ENCODE measurements around the gene MAP7D1.
A peak's percentile ranks its signal among the peaks of the same experiment; 100 is the strongest.

The MAP7D1 gene

DNA sequence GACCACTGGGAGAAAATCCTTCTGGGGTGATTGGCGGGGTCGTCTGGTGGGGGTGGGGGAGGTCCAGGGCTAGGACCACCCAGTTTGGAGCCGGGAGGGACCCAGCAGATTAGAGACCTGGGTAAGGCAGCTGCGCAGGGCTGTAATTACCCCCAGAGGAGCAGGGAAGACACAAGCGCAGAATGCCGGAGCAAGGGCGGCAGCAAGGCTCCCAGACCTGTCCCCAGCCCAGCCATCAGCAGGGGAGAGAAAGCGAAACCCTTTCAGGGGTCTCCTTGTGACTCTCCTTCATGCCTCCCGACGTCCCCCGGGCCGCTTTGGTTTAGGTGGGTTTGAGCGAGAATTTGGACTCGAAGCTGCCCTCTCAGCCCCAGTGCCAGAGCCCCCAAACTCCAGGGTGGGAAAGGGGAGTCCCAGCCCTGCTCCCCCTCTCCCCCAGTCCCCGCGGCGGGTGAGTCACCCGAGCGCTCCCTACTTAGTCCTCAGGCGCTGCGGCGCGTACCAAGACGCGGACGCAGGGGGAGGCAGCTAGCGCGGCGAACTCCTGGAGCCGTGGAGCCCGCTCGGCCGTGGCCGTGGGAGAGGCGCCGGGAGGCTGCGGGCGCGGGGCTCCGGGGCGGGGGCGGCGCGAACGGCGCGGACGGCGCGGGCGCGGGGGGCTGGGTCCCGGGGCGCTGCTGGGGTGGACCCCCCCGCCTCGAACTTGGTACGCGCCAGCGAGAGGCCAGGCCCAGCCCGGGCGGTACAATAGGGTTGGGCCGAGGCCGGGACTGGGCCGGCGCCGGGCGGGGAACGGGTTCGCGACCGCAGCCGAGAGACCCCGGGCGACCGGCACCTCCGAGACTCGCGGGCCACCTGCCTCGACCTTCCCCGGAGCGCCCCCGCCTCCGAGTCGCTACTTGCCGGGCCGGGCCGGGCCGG, at the start of gene MAP7D1:
Gene MAP7D1 (plus strand): TSS at position 753 of the 921 bp plus-strand sequence. CDS start 258 bp downstream, outside the sequence.
- Histone ChIP-seq H3K4me2 (ENCODE audit: low read depth, low read length, poor library complexity, severe bottlenecking) (peak within 1 kb of the TSS; percentile 77), H3F3A (ENCODE audit: insufficient read depth) (0 out of 2 replicates have a peak, but pooled peaks cover 4% of the 10 kb centered on the region), H3K79me2 (ENCODE audit: insufficient read depth, low read length) (peaks cover 41% of the 10 kb centered on the region), H3K9me2 (replicated peaks; ENCODE audit: insufficient read depth, low read length) (no peaks in the 10 kb centered on the region), H4K20me1 (ENCODE audit: low read depth, low read length) (no peaks in the 10 kb centered on the region), H3K27ac (ENCODE audit: low read depth, low read length) (peak within 1 kb of the TSS; percentile 57), H3K9ac (ENCODE audit: low read length) (peak within 1 kb of the TSS; percentile 91), H3K36me3 (ENCODE audit: low read length) (no peaks in the 10 kb centered on the region), H3K9me3 (ENCODE audit: insufficient read depth, low read length) (no peaks in the 10 kb centered on the region), H3K4me3 (ENCODE audit: insufficient read depth, low read length, poor library complexity, severe bottlenecking) (peak within 1 kb of the TSS; percentile 92), H2AFZ (ENCODE audit: low read depth, low read length, severe bottlenecking) (peak within 1 kb of the TSS; percentile 98), H3K27me3 (ENCODE audit: low read length) (no peaks in the 10 kb centered on the region)
- no peak for TF ChIP-seq EZH2phosphoT487 (conservative IDR thresholded peaks at IDR 0.05; ENCODE audit: low read length)
- TF ChIP-seq, protein P1, sequence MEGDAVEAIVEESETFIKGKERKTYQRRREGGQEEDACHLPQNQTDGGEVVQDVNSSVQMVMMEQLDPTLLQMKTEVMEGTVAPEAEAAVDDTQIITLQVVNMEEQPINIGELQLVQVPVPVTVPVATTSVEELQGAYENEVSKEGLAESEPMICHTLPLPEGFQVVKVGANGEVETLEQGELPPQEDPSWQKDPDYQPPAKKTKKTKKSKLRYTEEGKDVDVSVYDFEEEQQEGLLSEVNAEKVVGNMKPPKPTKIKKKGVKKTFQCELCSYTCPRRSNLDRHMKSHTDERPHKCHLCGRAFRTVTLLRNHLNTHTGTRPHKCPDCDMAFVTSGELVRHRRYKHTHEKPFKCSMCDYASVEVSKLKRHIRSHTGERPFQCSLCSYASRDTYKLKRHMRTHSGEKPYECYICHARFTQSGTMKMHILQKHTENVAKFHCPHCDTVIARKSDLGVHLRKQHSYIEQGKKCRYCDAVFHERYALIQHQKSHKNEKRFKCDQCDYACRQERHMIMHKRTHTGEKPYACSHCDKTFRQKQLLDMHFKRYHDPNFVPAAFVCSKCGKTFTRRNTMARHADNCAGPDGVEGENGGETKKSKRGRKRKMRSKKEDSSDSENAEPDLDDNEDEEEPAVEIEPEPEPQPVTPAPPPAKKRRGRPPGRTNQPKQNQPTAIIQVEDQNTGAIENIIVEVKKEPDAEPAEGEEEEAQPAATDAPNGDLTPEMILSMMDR (IDR thresholded peaks at IDR 0.05; ENCODE audit: insufficient read depth, low read length, poor library complexity, severe bottlenecking), result no peak

DNA sequence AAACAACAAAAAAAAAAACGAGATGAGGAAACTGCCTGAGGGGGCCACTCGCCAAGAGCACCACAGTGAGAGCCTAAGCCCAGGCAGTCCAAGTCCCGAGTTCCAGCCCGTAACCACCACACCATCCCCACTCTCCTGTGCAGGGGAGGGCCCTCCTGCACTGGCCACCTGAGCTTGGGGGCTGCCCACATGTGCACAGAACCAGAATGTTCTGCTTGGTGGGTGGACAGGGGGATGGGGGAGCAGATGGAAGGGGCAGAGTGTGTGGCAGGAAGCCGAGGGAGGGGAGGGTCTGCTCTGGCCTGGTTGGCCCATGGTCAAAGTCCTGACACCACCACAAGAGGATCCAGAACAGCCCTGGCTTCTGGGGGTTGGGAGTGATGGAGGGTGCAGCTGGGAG, 49.7 kb upstream of the MAP7D1 start:
- H3K9ac ChIP-seq (ENCODE audit: low read length), result no peak overlapping the region
- no peak overlapping the region for H3K4me3 ChIP-seq (ENCODE audit: insufficient read depth, low read length, poor library complexity, severe bottlenecking)
- no peaks in the 10 kb centered on the region for H3K27me3 ChIP-seq (ENCODE audit: low read length)
- no peak overlapping the region for H3K4me2 ChIP-seq (ENCODE audit: low read depth, low read length, poor library complexity, severe bottlenecking)
- no peaks in the 10 kb centered on the region for H3K79me2 ChIP-seq (ENCODE audit: insufficient read depth, low read length)
- H4K20me1 ChIP-seq (ENCODE audit: low read depth, low read length), result no peaks in the 10 kb centered on the region
- H3K27ac ChIP-seq (ENCODE audit: low read depth, low read length), result no peak overlapping the region
- no peak for TF ChIP-seq EZH2phosphoT487 (conservative IDR thresholded peaks at IDR 0.05; ENCODE audit: low read length)
- TF ChIP-seq, protein P1 (IDR thresholded peaks at IDR 0.05; ENCODE audit: insufficient read depth, low read length, poor library complexity, severe bottlenecking), result no peak
- no peaks in the 10 kb centered on the region for H3K9me3 ChIP-seq (ENCODE audit: insufficient read depth, low read length)
- no peaks in the 10 kb centered on the region for H3F3A ChIP-seq (ENCODE audit: insufficient read depth)
- no peak overlapping the region for H2AFZ ChIP-seq (ENCODE audit: low read depth, low read length, severe bottlenecking)
- H3K36me3 ChIP-seq (ENCODE audit: low read length), result no peaks in the 10 kb centered on the region
- no peaks in the 10 kb centered on the region for H3K9me2 ChIP-seq (replicated peaks; ENCODE audit: insufficient read depth, low read length)

DNA sequence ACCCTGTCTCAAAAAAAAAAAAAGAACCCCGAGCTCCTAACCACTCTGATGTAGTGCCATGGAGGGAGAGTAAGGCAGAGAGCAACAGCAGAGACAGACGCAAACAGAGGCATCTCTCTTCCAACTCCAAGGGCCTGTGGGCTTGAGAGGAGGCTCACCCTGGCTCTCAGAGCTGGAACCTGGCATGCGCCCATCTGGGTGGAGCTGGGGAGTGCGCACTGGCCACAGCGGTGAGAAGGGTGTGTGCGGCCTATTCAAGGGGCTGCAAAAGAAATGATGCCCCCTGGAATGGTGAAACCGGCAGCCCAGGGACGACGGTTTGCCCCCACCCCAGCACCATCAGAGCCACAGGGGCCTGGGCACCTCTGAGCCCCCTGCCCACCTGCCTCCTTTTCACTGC, 48.6 kb upstream of the MAP7D1 start:
- Histone ChIP-seq H3K36me3 (ENCODE audit: low read length) (no peaks in the 10 kb centered on the region), H3K27me3 (ENCODE audit: low read length) (no peaks in the 10 kb centered on the region), H3K4me3 (ENCODE audit: insufficient read depth, low read length, poor library complexity, severe bottlenecking) (no peak overlapping the region), H3K4me2 (ENCODE audit: low read depth, low read length, poor library complexity, severe bottlenecking) (no peak overlapping the region), H3K9ac (ENCODE audit: low read length) (no peak overlapping the region), H2AFZ (ENCODE audit: low read depth, low read length, severe bottlenecking) (no peak overlapping the region), H3K9me2 (replicated peaks; ENCODE audit: insufficient read depth, low read length) (no peaks in the 10 kb centered on the region), H3K9me3 (ENCODE audit: insufficient read depth, low read length) (no peaks in the 10 kb centered on the region), H3K27ac (ENCODE audit: low read depth, low read length) (no peak overlapping the region), H4K20me1 (ENCODE audit: low read depth, low read length) (no peaks in the 10 kb centered on the region), H3K79me2 (ENCODE audit: insufficient read depth, low read length) (no peaks in the 10 kb centered on the region), H3F3A (ENCODE audit: insufficient read depth) (no peaks in the 10 kb centered on the region)
- TF ChIP-seq EZH2phosphoT487 (conservative IDR thresholded peaks at IDR 0.05; ENCODE audit: low read length), result no peak
- TF ChIP-seq, protein P1 (IDR thresholded peaks at IDR 0.05; ENCODE audit: insufficient read depth, low read length, poor library complexity, severe bottlenecking), result no peak

Data from SU-DHL-6 (cell line).